HG03025 (cell line): ENCODE measurements around the gene APOL5.
"Not testable (repeated sequence)": the region's sequence is repeated elsewhere in the genome, so short reads cannot be mapped to it uniquely, and the experiment has no call there.

ENCODE experiments used
- ATAC-seq: cut with Tn5 transposase; IDR thresholded peaks from one replicate; pipeline ENCODE4 v1.9.1; 2021; ENCODE audit warnings: mild to moderate bottlenecking, moderate library complexity; ENCODE audit not compliant: unreplicated experiment, low FRiP score

APOL5 gene

GRCh38 chr22:35708917-35709316 is 8.8 kb upstream of the APOL5 start:
- ATAC-seq: no peak

DNA sequence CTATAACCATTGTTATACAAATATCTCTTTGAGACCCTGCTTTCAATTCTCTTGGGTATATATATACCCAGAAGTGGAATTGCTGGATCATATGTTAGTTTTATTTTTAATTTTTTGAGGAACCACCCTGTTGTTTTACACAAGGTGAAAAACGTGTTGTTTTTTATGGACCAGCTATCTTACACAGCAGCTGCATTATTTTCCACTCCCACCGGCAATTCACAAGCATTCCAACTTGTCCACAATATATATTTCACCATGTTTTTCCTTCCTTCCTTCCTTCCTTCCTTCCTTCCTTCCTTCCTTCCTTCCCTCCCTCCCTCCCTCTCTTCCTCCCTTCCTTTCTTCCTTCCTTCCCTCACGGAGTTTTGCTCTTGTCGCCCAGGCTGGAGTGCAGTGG is 6.3 kb upstream of the APOL5 start:
- no peak for ATAC-seq

- no peak for ATAC-seq
Measured at GRCh38 chr22:35712672-35713071, 5.0 kb upstream of the APOL5 start.

GRCh38 chr22:35719212-35719875 is 1.7 kb downstream of the APOL5 start:
- no peak for ATAC-seq

DNA sequence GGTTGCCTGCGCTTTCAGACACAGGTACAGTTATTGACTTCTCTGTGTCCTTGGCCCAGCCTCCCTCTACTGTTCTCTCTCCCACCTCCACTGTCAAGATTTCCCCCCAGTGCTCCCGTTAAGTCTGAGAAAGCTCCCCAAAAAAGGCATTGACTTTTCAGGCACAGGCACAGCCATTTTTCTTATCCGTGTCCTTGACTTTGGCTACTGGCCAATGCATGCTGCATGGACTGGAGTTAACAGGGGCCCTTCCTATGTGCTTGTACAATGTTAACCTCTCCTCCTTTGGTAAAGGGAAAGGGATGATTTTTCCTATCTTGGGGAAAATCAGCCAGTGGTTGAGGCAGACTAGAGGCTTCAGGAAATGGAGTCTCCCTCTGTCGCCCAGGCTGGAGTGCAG is 4.3 kb downstream of the APOL5 start:
- ATAC-seq: no peak

GRCh38 chr22:35725521-35725920 is 7.8 kb downstream of the APOL5 start:
- no peak for ATAC-seq

DNA sequence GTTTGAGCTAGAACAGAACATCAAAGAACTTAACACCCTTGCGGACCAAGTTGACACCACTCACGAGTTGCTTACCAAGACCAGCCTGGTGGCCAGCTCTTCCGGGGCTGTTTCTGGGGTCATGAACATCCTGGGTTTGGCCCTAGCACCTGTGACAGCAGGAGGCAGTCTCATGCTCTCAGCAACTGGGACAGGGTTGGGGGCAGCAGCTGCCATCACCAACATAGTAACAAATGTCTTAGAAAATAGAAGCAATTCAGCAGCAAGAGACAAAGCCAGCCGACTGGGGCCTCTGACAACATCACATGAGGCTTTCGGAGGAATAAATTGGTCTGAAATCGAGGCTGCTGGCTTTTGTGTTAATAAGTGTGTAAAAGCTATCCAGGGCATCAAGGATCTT is 8.7 kb downstream of the APOL5 start:
- no peak for ATAC-seq

DNA sequence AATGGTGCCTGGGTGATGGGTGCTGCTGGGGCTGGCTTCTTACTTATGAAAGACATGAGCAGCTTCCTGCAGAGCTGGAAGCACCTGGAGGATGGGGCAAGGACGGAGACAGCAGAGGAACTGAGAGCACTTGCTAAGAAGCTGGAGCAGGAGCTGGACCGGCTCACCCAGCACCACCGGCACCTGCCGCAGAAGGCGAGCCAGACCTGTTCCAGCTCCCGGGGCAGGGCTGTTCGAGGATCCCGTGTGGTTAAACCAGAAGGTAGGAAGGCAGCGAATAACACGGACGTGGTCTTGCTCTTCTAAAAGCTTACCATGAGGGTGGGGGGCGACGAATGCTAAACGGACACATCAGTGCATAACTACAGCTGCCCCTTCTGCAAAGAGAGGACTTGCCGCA is 9.3 kb downstream of the APOL5 start:
- no peak for ATAC-seq

GRCh38 chr22:35727436-35727835 is 9.8 kb downstream of the APOL5 start:
- no peak for ATAC-seq

- ATAC-seq: no peak
Measured at GRCh38 chr22:35728639-35729308, 11.1 kb downstream of the APOL5 start.

DNA sequence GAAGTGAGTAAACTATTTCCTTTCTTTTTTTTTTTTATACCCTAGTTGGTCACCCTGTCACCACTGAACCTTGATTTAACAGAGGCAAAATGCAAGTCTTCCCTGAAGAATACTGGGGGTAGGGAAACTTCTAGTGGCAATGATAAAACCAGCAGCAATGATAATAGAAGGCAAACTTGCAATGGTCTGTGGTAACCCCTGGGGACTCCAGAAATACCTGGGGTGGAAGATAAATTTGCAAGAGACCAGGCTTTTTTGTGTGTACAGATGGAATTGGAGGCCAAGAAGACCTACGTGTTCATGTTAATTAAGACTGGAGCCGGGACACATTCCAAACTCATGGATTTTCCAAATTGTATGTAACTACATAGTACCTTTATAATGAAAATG is 11.6 kb downstream of the APOL5 start:
- no peak for ATAC-seq

- ATAC-seq: no peak
Measured at GRCh38 chr22:35731321-35731720, 13.6 kb downstream of the APOL5 start.

GRCh38 chr22:35732116-35732515 is 14.4 kb downstream of the APOL5 start:
- no peak for ATAC-seq

DNA sequence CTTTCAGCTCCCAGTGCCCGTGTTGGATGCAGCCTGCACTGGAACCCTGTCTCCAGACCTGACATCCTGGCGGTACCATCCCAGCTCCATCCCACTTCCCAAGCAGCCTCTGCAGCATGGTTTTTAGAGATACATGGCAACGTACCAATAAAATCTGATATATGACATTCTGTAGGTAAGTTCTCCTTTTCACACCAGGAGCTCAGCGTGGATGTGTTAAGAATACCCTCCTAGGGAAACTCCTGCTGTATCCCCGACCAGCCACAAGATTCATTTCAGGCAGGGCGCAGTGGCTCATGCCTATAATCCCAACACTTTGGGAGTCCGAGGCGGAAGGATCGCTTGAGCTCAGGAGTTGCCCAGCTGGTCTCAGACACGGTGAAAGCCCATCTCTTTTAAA is 15.4 kb downstream of the APOL5 start:
- ATAC-seq: no peak

GRCh38 chr22:35733791-35734516 is 16.3 kb downstream of the APOL5 start:
- no peak for ATAC-seq

GRCh38 chr22:35734517-35734827 is 16.8 kb downstream of the APOL5 start:
- no peak for ATAC-seq

- ATAC-seq: no peak
Measured at GRCh38 chr22:35735542-35735941, 17.9 kb downstream of the APOL5 start.

GRCh38 chr22:35736166-35736565 is 18.5 kb downstream of the APOL5 start:
- no peak for ATAC-seq

DNA sequence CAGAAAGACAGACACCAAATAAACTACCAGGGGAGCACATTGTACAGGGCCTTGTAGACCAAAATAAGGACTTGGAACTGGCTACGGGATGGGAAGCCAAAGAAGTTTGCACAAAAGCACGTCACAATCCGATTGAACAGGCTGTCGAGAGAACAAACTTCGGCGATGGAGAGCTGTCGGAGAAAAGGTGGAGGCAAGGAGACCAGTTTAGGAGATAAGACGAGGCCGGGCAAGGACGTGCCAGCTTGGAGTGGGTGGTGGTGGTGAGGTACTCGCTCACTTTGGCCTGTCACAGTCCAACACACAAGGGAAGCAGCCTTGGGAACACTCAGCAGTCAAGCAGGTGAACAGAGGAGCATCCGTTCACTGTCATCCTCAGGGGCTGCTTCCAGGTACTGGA is 19.0 kb downstream of the APOL5 start:
- no peak for ATAC-seq

DNA sequence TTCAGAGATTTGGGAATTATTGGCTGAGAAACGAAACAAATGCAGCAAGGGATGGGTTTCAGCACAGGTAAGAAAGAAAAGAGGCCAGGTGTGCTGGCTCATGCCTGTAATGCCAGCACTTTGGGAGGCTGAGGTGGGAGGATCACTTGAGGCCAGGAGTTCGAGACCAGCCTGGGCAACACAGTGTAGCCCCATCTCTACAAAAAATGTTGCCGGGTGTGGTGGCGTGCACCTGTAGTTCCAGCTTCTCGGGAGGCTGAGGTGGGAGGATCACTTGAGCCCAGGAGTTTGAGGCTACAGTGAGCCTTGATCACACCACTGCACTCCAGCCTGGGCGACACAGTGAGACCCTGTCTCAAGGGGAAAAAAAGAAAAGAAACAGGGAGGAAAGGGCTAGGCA is 20.2 kb downstream of the APOL5 start:
- not testable (repeated sequence) for ATAC-seq

GRCh38 chr22:35739076-35739930 is 21.6 kb downstream of the APOL5 start:
- ATAC-seq: no peak
